GM12878 (cell line): ENCODE data around the gene RDH5. TPM values are rescaled to one million over a fixed set of nuclear protein-coding genes. Genes with fewer than 3 reads are reported as not detected.
A peak's percentile ranks its signal among the peaks of the same experiment; 100 is the strongest.

Experiments used
- BMI1 ChIP-seq: fragments of 450-650 bp; IDR thresholded peaks from 2 replicates; pipeline ENCODE4 v1.6.1; 2016; ENCODE audit warnings: mild to moderate bottlenecking, moderate library complexity, borderline replicate concordance
- CBX5 ChIP-seq: sonication (generic); IDR thresholded peaks from 2 replicates; pipeline ENCODE4 v1.6.1; 2016; ENCODE audit warnings: low read depth, moderate library complexity, mild to moderate bottlenecking, inconsistent platforms
- CEBPB ChIP-seq, 2 experiments: fragments of 150-350 bp in 1 of 2; IDR thresholded peaks; 2 replicates each; pipeline ENCODE4 v1.6.1; 2012 to 2014; ENCODE audit warnings: low read depth in 2 of 2, low read length in 2 of 2, borderline replicate concordance in 1 of 2, inconsistent platforms in 1 of 2
- CHD1 ChIP-seq: IDR thresholded peaks from 2 replicates; pipeline ENCODE4 v1.6.1; 2012; ENCODE audit warnings: low read depth, low read length, improper control_type of control experiment
- CHD4 ChIP-seq: fragments of 200-600 bp; sonication (generic); IDR thresholded peaks from 2 replicates; pipeline ENCODE4 v1.6.1; 2016; ENCODE audit warnings: mild to moderate bottlenecking
- EGR1 ChIP-seq, 2 experiments: IDR thresholded peaks; 1 replicate in 1 of 2; 2 replicates in 1 of 2; pipeline ENCODE4 v1.6.1; 2011 to 2012; ENCODE audit warnings: low read depth in 2 of 2, low read length in 2 of 2, borderline replicate concordance in 1 of 2, mild to moderate bottlenecking in 1 of 2, moderate library complexity in 1 of 2
- EZH2 ChIP-seq: IDR thresholded peaks from 2 replicates; pipeline ENCODE4 v1.6.1; 2012; ENCODE audit warnings: low read depth, mild to moderate bottlenecking, control low read depth, inconsistent platforms, low read length, borderline replicate concordance; ENCODE audit not compliant: control insufficient read depth
- GATAD2B ChIP-seq: fragments of 450-650 bp; conservative IDR thresholded peaks from 2 replicates; pipeline ENCODE4 v1.6.1; 2017; ENCODE audit warnings: low read depth, mild to moderate bottlenecking, moderate library complexity
- HDAC6 ChIP-seq: fragments of 200-600 bp; sonication (generic); IDR thresholded peaks from one replicate; pipeline ENCODE4 v1.8.0; 2017; ENCODE audit warnings: antibody characterized with exemption; ENCODE audit not compliant: unreplicated experiment
- IKZF2 ChIP-seq, 2 experiments: fragments of 450-650 bp; IDR thresholded peaks; 2 replicates each; pipeline ENCODE4 v1.6.1; 2017; ENCODE audit warnings: mild to moderate bottlenecking in 2 of 2, moderate library complexity in 2 of 2
- JUNB ChIP-seq: IDR thresholded peaks from 2 replicates; pipeline ENCODE4 v1.6.1; 2016; ENCODE audit warnings: antibody characterized with exemption, mild to moderate bottlenecking
- JUND ChIP-seq: IDR thresholded peaks from 2 replicates; pipeline ENCODE4 v1.6.1; 2012; ENCODE audit warnings: low read depth, mild to moderate bottlenecking, low read length, improper control_type of control experiment, moderate library complexity
- KDM1A ChIP-seq: fragments of 200-600 bp; sonication (generic); IDR thresholded peaks from 2 replicates; pipeline ENCODE4 v1.6.1; 2016; ENCODE audit warnings: borderline replicate concordance
- PAX5 ChIP-seq: IDR thresholded peaks from 2 replicates; pipeline ENCODE4 v1.6.1; 2011; ENCODE audit warnings: low read depth, low read length, borderline replicate concordance
- PML ChIP-seq: IDR thresholded peaks from 2 replicates; pipeline ENCODE4 v1.6.1; 2012; ENCODE audit warnings: low read length, inconsistent platforms
- POLR2A ChIP-seq: IDR thresholded peaks from 2 replicates; pipeline ENCODE4 v1.6.1; 2011; ENCODE audit warnings: low read depth, mild to moderate bottlenecking, low read length
- POLR2AphosphoS5 ChIP-seq: IDR thresholded peaks from 2 replicates; pipeline ENCODE4 v1.6.1; 2011; ENCODE audit warnings: mild to moderate bottlenecking, low read length, inconsistent platforms
- POU2F2 ChIP-seq: IDR thresholded peaks from 3 replicates; pipeline ENCODE4 v1.6.1; 2011; ENCODE audit warnings: low read depth, mild to moderate bottlenecking, low read length, borderline replicate concordance
- RBBP5 ChIP-seq: fragments of 200-600 bp; sonication (generic); conservative IDR thresholded peaks from 2 replicates; pipeline ENCODE4 v1.6.1; 2016
- TARDBP ChIP-seq: IDR thresholded peaks from 2 replicates; pipeline ENCODE4 v1.6.1; 2016; ENCODE audit warnings: borderline replicate concordance
- TCF3 ChIP-seq: IDR thresholded peaks from 2 replicates; pipeline ENCODE4 v1.6.1; 2012; ENCODE audit warnings: low read depth, mild to moderate bottlenecking, low read length, borderline replicate concordance; ENCODE audit not compliant: insufficient read depth
- WRNIP1 ChIP-seq: IDR thresholded peaks from 2 replicates; pipeline ENCODE4 v1.6.1; 2011; ENCODE audit warnings: low read depth, low read length, improper control_type of control experiment, borderline replicate concordance
- YY1 ChIP-seq: IDR thresholded peaks from 2 replicates; pipeline ENCODE4 v1.6.1; 2011; ENCODE audit warnings: low read depth, mild to moderate bottlenecking, low read length
- ZNF24 ChIP-seq: fragments of 450-650 bp; IDR thresholded peaks from 2 replicates; pipeline ENCODE4 v1.6.1; 2017; ENCODE audit warnings: antibody characterized with exemption, mild to moderate bottlenecking
- ZNF274 ChIP-seq: IDR thresholded peaks from one replicate; pipeline ENCODE4 v1.8.0; 2011; ENCODE audit not compliant: insufficient read length, insufficient read depth
- polyA plus RNA-seq, 11 experiments: library from polyadenylated mRNA; depleted of rRNA in 4 of 11; unstranded in 6 of 11; stranded (reverse) in 5 of 11; fragments of >200 nt; fragmentation: Nextera tagmentation in 4 of 11; fragmentation: Illumina TruSeq in 1 of 11; extraction: Ambion mirVana in 4 of 11; extraction: Trizol in 1 of 11; gene quantifications; 1 replicate in 1 of 11; 2 replicates in 10 of 11; pipeline versions ENCODE4 v1.2.1 to v1.2.3, GENCODE V29; 2011 to 2016; ENCODE audit warnings: inconsistent platforms in 2 of 11, missing spikeins in 2 of 11, low read depth in 1 of 11
- total RNA-seq, 4 experiments: library from RNA; depleted of rRNA in 3 of 4; stranded (reverse); fragments of >200 nt in 3 of 4; fragmentation: Illumina TruSeq in 1 of 4; extraction: Trizol in 1 of 4; gene quantifications; 2 replicates each; pipeline versions ENCODE4 v1.2.1 to v1.2.3, GENCODE V29; 2013 to 2021
- TF ChIP-seq, protein P1 (sequence below): fragments of 150-350 bp; IDR thresholded peaks from 2 replicates; pipeline ENCODE4 v1.6.1; 2016; ENCODE audit warnings: low read depth, low read length
- TF ChIP-seq, protein P2 (sequence below): IDR thresholded peaks from 2 replicates; pipeline ENCODE4 v1.6.1; 2012; ENCODE audit warnings: low read depth, low read length, improper control_type of control experiment
- TF ChIP-seq, protein P3 (sequence below): fragments of 450-650 bp; IDR thresholded peaks from 2 replicates; pipeline ENCODE4 v1.6.1; 2016; ENCODE audit warnings: mild to moderate bottlenecking

The RDH5 gene
- total and polyA plus RNA-seq, 10 of the 15 experiments (the other 5 are each of a cell fraction or from before 2014, with no cell fraction given): 2.6 to 11.6 (median 7.3) TPM

DNA sequence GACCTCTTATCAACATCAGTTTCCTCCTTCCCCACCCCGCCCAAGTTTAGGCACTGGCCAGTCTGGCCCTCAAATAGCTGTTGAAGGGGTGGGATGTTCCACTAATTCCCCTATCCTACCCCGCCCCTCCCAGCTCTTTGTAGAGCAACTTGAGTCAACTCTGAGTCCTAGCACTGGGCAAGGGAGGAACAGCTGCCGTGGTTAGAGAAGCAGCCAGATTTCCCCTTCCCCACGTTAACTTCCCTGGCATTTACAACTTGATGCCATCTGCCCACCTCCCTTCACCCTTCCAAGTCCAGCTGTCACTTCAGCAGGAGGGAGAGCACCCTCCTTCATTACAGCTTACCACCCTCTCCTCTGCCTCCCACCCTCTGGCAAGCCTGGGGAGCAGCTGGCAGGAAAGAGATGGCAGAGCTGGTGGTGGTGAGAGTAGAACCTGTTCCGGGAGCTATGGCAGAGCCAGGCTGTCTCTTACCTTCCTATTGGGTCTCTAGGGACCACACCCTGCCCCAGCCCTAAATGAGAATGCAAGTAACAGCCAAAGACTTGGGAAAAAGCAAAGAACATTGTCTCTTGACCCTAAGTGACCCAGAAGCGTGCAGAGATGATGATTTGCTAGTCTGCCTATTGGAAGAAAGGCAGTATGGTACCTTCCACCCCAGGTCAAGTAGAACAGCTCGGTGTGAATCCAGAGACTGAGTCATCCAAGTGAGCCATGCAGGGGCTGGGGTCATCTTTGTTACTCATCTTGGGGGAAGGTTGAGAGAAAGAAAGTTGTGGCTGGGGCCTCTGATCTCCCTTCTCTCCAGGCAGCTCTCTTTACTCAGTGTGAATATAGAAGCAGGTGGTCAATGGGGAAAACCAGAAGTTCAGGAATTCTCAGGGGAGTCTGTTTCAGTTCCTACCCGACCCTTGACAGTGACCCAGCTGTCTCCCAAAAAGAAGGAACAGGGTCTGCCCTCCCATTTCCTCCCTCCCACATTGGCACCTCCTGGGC, 2.9 kb upstream of the RDH5 start (continued):
- no peak for TF ChIP-seq PAX5
- no peak for TF ChIP-seq KDM1A
- no peak for TF ChIP-seq EGR1 (IDR thresholded peaks at IDR 0.05; ENCODE audit: borderline replicate concordance in 1 of 2, low read depth in 2 of 2, low read length in 2 of 2)
- no peak for TF ChIP-seq GATAD2B
- TF ChIP-seq CHD4: no peak
- TF ChIP-seq, protein P1, sequence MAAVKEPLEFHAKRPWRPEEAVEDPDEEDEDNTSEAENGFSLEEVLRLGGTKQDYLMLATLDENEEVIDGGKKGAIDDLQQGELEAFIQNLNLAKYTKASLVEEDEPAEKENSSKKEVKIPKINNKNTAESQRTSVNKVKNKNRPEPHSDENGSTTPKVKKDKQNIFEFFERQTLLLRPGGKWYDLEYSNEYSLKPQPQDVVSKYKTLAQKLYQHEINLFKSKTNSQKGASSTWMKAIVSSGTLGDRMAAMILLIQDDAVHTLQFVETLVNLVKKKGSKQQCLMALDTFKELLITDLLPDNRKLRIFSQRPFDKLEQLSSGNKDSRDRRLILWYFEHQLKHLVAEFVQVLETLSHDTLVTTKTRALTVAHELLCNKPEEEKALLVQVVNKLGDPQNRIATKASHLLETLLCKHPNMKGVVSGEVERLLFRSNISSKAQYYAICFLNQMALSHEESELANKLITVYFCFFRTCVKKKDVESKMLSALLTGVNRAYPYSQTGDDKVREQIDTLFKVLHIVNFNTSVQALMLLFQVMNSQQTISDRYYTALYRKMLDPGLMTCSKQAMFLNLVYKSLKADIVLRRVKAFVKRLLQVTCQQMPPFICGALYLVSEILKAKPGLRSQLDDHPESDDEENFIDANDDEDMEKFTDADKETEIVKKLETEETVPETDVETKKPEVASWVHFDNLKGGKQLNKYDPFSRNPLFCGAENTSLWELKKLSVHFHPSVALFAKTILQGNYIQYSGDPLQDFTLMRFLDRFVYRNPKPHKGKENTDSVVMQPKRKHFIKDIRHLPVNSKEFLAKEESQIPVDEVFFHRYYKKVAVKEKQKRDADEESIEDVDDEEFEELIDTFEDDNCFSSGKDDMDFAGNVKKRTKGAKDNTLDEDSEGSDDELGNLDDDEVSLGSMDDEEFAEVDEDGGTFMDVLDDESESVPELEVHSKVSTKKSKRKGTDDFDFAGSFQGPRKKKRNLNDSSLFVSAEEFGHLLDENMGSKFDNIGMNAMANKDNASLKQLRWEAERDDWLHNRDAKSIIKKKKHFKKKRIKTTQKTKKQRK: no peak
- TF ChIP-seq BMI1: no peak
- 0 out of 2 replicates have a peak, but pooled peaks have one; percentile 51 for TF ChIP-seq PML
- TF ChIP-seq TARDBP: no peak
- peak; percentile 53; the same call in 1 of the 2 replicates for TF ChIP-seq POLR2A
- peak; percentile 25 to 64; a peak in 2 of 4 replicates for TF ChIP-seq IKZF2 (IDR thresholded peaks at IDR 0.05)
- TF ChIP-seq CBX5: no peak
- no peak for TF ChIP-seq JUND
- TF ChIP-seq CHD1: no peak
- TF ChIP-seq POU2F2: no peak
- TF ChIP-seq, protein P2, sequence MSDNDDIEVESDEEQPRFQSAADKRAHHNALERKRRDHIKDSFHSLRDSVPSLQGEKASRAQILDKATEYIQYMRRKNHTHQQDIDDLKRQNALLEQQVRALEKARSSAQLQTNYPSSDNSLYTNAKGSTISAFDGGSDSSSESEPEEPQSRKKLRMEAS: no peak
- TF ChIP-seq RBBP5: no peak
- TF ChIP-seq YY1: no peak
- TF ChIP-seq TCF3: peak; percentile 70; the same call in 1 of the 2 replicates
- TF ChIP-seq ZNF24: no peak
- TF ChIP-seq WRNIP1: no peak
- no peak for TF ChIP-seq EZH2
- no peak for TF ChIP-seq POLR2AphosphoS5
- TF ChIP-seq ZNF274: no peak
- TF ChIP-seq HDAC6: no peak
- TF ChIP-seq JUNB: no peak
- TF ChIP-seq CEBPB (IDR thresholded peaks at IDR 0.05; ENCODE audit: borderline replicate concordance in 1 of 2, low read depth in 2 of 2, low read length in 2 of 2): no peak
- TF ChIP-seq, protein P3, sequence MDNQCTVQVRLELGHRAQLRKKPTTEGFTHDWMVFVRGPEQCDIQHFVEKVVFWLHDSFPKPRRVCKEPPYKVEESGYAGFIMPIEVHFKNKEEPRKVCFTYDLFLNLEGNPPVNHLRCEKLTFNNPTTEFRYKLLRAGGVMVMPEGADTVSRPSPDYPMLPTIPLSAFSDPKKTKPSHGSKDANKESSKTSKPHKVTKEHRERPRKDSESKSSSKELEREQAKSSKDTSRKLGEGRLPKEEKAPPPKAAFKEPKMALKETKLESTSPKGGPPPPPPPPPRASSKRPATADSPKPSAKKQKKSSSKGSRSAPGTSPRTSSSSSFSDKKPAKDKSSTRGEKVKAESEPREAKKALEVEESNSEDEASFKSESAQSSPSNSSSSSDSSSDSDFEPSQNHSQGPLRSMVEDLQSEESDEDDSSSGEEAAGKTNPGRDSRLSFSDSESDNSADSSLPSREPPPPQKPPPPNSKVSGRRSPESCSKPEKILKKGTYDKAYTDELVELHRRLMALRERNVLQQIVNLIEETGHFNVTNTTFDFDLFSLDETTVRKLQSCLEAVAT: no peak
